Mucosa of gallbladder (tissue), 1 donor: ENCODE measurements around the gene MYF6. TPM values are rescaled to one million over a fixed set of nuclear protein-coding genes. Genes with fewer than 3 reads are reported as not detected.
"Not testable (repeated sequence)": the region's sequence is repeated elsewhere in the genome, so short reads cannot be mapped to it uniquely, and the experiment has no call there.

Source experiments
- DNase-seq: peaks from one replicate; pipeline ENCODE4 v3.0.0-alpha.2; 2020; ENCODE audit warnings: low spot score
- total RNA-seq: library from RNA; stranded (reverse); gene quantifications from one replicate; pipeline ENCODE4 v1.2.1, GENCODE V29; 2021
- donor health status: DM: no; HTN: no; CAD: no.

The MYF6 gene
- not detected for total RNA-seq

DNA sequence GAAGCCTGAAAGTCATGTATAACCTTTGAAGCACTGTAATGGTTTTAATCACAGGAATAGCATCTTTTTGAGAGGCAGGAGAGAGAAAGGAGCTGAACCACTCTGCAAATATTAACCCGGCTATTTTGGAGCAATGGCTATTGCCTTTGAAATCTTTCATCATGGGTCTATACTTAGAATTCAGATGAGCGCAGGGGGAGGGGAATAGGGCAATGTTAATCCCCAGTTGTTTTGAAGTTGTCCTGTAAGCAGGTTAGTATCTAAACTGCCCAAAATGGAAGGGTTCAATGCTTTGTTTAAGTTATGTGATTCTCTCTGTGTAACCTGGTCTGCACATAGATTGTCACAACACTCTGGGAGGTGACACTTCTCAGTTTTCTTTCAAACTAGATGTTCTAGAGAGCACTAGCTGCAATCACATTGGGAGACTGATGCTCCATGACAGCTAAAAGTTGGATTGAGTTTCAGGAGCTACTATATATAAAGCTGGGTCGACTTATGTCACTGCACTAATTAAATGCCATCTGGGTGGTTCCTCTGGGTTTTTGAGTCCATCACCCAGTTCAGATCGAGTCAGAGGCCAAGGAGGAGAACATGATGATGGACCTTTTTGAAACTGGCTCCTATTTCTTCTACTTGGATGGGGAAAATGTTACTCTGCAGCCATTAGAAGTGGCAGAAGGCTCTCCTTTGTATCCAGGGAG is at the start of gene MYF6:
MYF6 (plus strand) TSS at position 509 of the 704 bp plus-strand sequence; CDS start at position 595, 86 bp downstream.
- no peak for DNase-seq

- no peak for DNase-seq
These were observed 47.8 kb upstream of the MYF6 start for GRCh38 chr12:80659512-80660063.

GRCh38 chr12:80662586-80662985 is 44.8 kb upstream of the MYF6 start:
- no peak for DNase-seq

GRCh38 chr12:80670214-80670613 is 37.2 kb upstream of the MYF6 start:
- no peak for DNase-seq

- not testable (repeated sequence) for DNase-seq
These were observed 31.3 kb upstream of the MYF6 start for GRCh38 chr12:80676042-80676636.

DNA sequence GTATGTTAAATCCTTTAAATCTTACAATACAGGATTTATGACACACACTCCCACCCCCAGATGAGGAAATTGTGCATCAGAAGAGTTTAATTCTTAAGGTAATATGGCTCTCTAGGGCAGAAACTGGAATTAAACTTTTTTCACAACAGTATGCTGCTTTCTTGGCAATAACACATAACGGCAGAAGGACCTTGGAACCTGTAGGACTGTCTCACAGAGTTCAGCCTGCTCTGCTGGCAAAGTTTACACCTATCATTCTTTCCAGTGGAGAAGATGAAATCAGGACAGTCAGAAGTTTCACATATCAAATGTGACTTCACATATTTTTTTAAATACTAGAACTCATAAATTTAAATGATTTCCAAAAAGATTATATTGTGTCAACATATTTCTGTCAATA is 30.6 kb upstream of the MYF6 start:
- DNase-seq, result no peak

GRCh38 chr12:80677994-80678393 is 29.4 kb upstream of the MYF6 start:
- DNase-seq, result no peak

DNA sequence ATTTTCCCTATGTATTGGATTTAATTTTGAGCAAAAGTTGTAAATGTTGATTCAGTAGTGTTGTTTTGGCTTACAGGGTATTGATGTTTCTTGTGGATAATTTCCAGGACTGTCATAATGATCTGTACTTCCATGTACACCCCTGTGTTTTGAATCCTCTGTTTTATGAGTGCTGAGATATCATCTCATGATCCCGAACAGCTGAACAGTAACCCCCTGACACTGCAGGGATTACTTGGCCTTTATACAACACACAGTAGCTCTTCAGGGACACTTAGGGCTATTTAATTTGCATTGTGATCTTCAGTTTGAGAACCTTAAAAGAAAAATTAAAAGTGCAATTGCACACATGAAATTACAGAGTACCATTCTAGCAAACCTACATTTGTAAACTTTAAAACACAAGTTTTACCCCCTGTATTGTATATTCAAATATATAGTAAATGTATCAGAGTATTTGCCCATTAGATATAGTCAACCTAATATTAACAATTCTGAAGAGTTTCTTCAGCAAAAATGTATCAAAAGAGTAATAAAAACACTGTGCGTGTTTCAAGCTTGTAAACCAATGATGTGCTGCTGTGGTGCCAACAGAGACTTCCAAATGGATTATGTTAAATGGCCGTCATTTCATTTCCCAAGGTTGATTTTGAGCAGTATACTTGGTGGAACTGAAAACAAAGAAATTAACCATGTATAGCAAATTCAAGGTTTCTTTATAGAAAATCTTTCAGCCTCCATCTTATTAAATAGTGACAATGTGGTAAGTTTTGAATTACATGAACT is 27.9 kb upstream of the MYF6 start:
- DNase-seq, result no peak

DNA sequence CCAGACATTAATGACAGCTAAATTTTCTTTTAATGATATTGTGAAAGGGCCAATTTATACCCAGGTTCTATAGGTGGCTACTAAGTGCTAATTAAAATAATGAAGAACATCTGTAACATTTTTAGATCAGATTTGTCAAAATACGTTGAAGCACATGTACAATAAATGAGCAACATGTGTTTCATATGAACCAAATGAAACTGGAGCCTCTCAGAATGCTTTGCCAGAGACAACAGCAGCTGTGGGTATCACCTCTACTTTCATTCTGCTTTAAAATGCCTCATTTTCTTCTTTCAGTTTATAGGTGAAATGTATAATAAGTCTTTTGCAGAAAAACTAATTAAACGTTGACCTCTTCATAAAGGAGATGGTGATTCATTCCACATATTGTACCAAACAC is 26.1 kb upstream of the MYF6 start:
- no peak for DNase-seq

DNA sequence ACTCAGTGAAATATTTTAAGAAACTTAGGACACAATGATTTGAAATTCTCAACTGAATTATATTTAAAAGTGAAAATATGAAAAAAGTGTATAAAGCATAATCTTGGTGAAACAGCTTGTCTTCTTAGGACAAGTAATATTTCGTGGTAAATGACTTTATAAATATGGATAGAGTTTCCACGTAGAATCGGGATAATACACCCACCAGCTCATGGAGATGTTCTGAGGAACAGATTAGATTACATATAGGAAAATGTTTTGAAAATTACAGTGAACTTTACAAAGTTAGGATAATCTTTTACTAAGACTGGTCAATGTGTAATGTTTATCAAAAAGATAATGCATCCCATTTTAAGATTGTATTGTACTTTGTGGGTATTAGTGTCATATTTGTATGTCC is 25.6 kb upstream of the MYF6 start:
- no peak for DNase-seq

- no peak for DNase-seq
These were observed 23.3 kb upstream of the MYF6 start for GRCh38 chr12:80684077-80684495.

GRCh38 chr12:80690090-80690489 is 17.3 kb upstream of the MYF6 start:
- no peak for DNase-seq

GRCh38 chr12:80690513-80690912 is 16.9 kb upstream of the MYF6 start:
- DNase-seq, result no peak

DNA sequence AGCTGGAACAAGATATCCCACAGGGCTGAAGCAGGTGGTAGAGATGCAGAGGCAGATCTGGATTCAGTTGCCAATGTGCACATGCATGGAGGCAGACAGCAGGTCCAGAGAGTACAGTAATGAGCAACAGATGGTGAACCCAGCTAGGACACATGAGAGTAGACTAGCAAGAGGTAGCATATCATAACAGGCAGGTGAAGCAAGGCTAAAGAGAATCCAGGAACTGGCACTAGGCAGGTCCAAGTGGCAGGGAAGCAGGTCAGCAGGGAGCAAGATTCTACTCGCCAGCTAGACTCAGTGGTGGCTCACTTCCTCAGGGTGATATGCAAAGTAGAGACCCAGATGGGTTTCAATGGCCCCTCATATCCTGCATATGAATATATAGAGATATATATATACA is 15.3 kb upstream of the MYF6 start:
- DNase-seq, result no peak

GRCh38 chr12:80697270-80697887 is 10.1 kb upstream of the MYF6 start:
- no peak for DNase-seq

GRCh38 chr12:80698256-80698655 is 9.2 kb upstream of the MYF6 start:
- no peak for DNase-seq

GRCh38 chr12:80698847-80699542 is 8.4 kb upstream of the MYF6 start:
- no peak for DNase-seq

DNA sequence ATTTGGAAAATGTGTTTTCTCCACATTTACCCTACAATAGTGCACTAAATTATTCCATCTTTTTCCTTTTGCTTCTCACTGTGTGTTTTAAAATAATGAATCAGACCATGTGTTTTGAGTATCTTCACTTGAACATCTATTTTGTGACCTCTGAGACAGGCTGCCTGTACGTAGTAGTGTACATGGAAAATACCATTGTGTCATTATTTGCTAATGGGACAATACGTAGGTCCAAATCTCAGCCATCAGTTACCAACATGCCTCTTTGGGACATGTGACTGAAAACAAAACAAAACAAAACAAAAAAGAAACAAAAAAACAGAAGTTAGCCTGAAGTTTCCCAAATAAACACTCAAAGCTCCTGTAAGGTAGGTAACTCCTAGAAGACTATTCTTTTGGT is 7.1 kb upstream of the MYF6 start:
- no peak for DNase-seq

GRCh38 chr12:80701388-80701787 is 6.0 kb upstream of the MYF6 start:
- DNase-seq, result no peak

DNA sequence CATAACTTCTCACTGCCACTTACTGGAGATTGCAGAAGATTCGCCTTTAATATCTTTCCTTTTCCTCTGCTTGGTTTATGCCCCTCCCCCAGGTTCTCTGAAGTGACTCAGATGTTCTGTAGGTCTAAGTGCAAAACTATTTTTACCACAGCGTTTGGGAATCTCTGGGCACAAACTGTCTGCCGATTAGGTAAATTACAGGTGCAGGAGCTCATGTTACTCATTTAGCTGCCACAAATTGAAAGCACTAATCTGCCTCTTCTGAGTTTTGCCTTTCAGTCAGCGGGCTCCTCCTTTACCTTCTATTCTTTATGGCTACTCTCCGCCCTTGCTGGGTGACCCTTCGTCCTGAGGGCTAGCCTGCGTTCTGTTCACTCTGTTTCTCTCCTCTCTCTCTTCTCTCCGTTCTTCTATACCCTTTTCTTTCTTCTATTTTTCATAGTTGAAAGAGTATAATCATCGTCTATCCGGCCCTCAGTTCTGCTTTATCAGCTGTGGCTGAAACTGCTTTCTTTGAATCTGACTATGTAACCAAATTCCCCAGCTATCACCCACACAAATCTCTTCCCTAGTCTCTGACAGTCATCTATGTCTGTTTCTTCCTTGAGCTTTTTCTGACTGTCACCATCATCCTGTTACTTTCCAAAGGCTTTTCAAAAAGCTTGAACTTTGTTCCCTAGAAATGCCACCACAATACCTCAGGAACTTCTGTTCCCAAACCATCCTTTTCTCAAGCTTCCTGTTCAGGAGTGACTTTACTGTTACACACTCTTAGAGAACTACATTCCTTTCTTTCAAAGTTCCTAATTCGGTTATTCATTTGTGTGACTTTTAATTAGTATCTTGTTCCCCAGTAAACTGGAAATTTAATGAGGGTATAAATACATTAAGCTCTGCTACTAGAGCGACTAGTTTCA is 4.3 kb upstream of the MYF6 start:
- DNase-seq, result no peak
